ENCODE measurements around the gene RAB3IL1.

RAB3IL1 gene

DNA sequence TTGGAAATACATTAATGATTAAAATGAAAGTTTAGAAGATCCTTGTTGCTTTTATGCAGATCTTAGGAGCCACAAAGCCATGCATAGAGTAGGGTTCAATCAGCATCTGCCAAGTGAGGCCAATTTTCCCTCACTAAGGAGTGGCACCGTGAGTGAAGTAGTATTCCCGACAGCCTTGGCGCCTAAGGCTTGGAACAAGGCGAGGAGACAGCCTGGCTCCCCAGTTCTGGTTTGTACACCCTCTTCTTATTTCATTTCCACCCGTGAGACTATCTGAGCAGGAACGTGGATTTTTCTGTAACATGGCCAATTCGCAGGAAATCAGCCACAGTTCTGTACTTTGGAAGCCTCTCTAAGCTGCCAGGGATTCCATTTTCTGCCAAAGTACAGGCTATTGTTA is 66.7 kb downstream of the RAB3IL1 start:
- DNase-seq: peak in 19 of 58 donors; percentile 21 to 77 (median 49)

- DNase-seq: no peak
These were observed 68.7 kb downstream of the RAB3IL1 start for GRCh38 chr11:61848631-61849030.

GRCh38 chr11:61847914-61848581 is 69.3 kb downstream of the RAB3IL1 start:
- DNase-seq: no peak

Data from anterior cingulate cortex (tissue), 58 donors.